ENCODE measurements around the gene COG1. TPM values are rescaled to one million over a fixed set of nuclear protein-coding genes. Genes with fewer than 3 reads are reported as not detected.

COG1 gene
- total and polyA plus RNA-seq, 2 donors from 2014 or later, result 28.2 to 41.6 TPM

GRCh38 chr17:73155410-73156165 is 37.3 kb upstream of the COG1 start:
- TF ChIP-seq, protein P1, sequence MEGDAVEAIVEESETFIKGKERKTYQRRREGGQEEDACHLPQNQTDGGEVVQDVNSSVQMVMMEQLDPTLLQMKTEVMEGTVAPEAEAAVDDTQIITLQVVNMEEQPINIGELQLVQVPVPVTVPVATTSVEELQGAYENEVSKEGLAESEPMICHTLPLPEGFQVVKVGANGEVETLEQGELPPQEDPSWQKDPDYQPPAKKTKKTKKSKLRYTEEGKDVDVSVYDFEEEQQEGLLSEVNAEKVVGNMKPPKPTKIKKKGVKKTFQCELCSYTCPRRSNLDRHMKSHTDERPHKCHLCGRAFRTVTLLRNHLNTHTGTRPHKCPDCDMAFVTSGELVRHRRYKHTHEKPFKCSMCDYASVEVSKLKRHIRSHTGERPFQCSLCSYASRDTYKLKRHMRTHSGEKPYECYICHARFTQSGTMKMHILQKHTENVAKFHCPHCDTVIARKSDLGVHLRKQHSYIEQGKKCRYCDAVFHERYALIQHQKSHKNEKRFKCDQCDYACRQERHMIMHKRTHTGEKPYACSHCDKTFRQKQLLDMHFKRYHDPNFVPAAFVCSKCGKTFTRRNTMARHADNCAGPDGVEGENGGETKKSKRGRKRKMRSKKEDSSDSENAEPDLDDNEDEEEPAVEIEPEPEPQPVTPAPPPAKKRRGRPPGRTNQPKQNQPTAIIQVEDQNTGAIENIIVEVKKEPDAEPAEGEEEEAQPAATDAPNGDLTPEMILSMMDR (IDR thresholded peaks at IDR 0.05; ENCODE audit: borderline replicate concordance, extremely low read depth, insufficient read depth), result no peak
- no peak overlapping the region for H3K4me3 ChIP-seq (ENCODE audit: low read length in 3 of 3)
- FAIRE-seq (no peak), DNase-seq (peak in 4 of 5 donors; percentile 74 to 81 (median 78))
- peaks cover 0 to 12% (median 7%) of the 10 kb centered on the region in 3 donors for H3K4me1 ChIP-seq (ENCODE audit: control insufficient read depth in 2 of 3, insufficient read depth in 2 of 3, low read depth in 1 of 3, low read length in 3 of 3)
- no peaks in the 10 kb centered on the region for H3K27me3 ChIP-seq (ENCODE audit: control insufficient read depth, insufficient read depth, low read length)
- no peaks in the 10 kb centered on the region for H3K9me3 ChIP-seq (ENCODE audit: control insufficient read depth in 2 of 3, insufficient read depth in 1 of 3, low read length in 3 of 3)
- H3K9ac ChIP-seq (ENCODE audit: low read length in 3 of 3), result no peak overlapping the region
- no peak overlapping the region for H3K27ac ChIP-seq (ENCODE audit: low read depth in 2 of 2, low read length in 2 of 2)
- H3K36me3 ChIP-seq (ENCODE audit: control insufficient read depth in 2 of 3, insufficient read depth in 3 of 3, low read length in 3 of 3), result no peaks in the 10 kb centered on the region
- intact Hi-C loops (cut with DNase I), result loop anchor here (10.0 kb wide), 1 partner anchor 171 kb away; no protein-coding TSS in a partner anchor

GRCh38 chr17:73156166-73156840 is 36.6 kb upstream of the COG1 start:
- H3K9ac ChIP-seq (ENCODE audit: low read length in 3 of 3), result no peak overlapping the region
- no peak for FAIRE-seq
- DNase-seq, result peak; percentile 72 to 84 (median 78)
- no peaks in the 10 kb centered on the region for H3K27me3 ChIP-seq (ENCODE audit: control insufficient read depth, insufficient read depth, low read length)
- no peaks in the 10 kb centered on the region for H3K9me3 ChIP-seq (ENCODE audit: control insufficient read depth in 2 of 3, insufficient read depth in 1 of 3, low read length in 3 of 3)
- H3K4me3 ChIP-seq (ENCODE audit: low read length in 3 of 3), result no peak overlapping the region
- peaks cover 0 to 12% (median 7%) of the 10 kb centered on the region in 3 donors for H3K4me1 ChIP-seq (ENCODE audit: control insufficient read depth in 2 of 3, insufficient read depth in 2 of 3, low read depth in 1 of 3, low read length in 3 of 3)
- intact Hi-C loops (cut with DNase I), result loop anchor here (10.0 kb wide), 1 partner anchor 172 kb away; no protein-coding TSS in a partner anchor
- no peaks in the 10 kb centered on the region for H3K36me3 ChIP-seq (ENCODE audit: control insufficient read depth in 2 of 3, insufficient read depth in 3 of 3, low read length in 3 of 3)
- TF ChIP-seq, protein P1 (IDR thresholded peaks at IDR 0.05; ENCODE audit: borderline replicate concordance, extremely low read depth, insufficient read depth), result peak; percentile 74
- H3K27ac ChIP-seq (ENCODE audit: low read depth in 2 of 2, low read length in 2 of 2), result peak overlapping the region in 1 of 2 donors; percentile 28

- Histone ChIP-seq H3K4me3 (ENCODE audit: low read length in 3 of 3) (no peak overlapping the region), H3K27me3 (ENCODE audit: control insufficient read depth, insufficient read depth, low read length) (no peaks in the 10 kb centered on the region), H3K9ac (ENCODE audit: low read length in 3 of 3) (no peak overlapping the region), H3K27ac (ENCODE audit: low read depth in 2 of 2, low read length in 2 of 2) (no peak overlapping the region), H3K9me3 (ENCODE audit: control insufficient read depth in 2 of 3, insufficient read depth in 1 of 3, low read length in 3 of 3) (no peaks in the 10 kb centered on the region), H3K36me3 (ENCODE audit: control insufficient read depth in 2 of 3, insufficient read depth in 3 of 3, low read length in 3 of 3) (no peaks in the 10 kb centered on the region), H3K4me1 (ENCODE audit: control insufficient read depth in 2 of 3, insufficient read depth in 2 of 3, low read depth in 1 of 3, low read length in 3 of 3) (peaks cover 0 to 12% (median 7%) of the 10 kb centered on the region in 3 donors)
- DNase-seq, result peak in 1 of 5 donors; percentile 14
- intact Hi-C loops (cut with DNase I), result loop anchor here (10.0 kb wide), 1 partner anchor 172 kb away; no protein-coding TSS in a partner anchor
- FAIRE-seq, result no peak
- TF ChIP-seq, protein P1 (IDR thresholded peaks at IDR 0.05; ENCODE audit: borderline replicate concordance, extremely low read depth, insufficient read depth), result no peak
Measured at GRCh38 chr17:73156887-73157520, 35.9 kb upstream of the COG1 start.

Data from kidney (tissue), 14 donors.